Progenitor cell of endocrine pancreas (in vitro differentiated cells): ENCODE data around the gene INCA1. TPM values are rescaled to one million over a fixed set of nuclear protein-coding genes. Genes with fewer than 3 reads are reported as not detected.
A peak's percentile ranks its signal among the peaks of the same experiment; 100 is the strongest.

Source experiments
- DNase-seq: peaks from one replicate; pipeline ENCODE4 v3.0.0; 2021; ENCODE audit warnings: low spot score; ENCODE audit not compliant: unreplicated experiment
- H3K27ac Mint-ChIP-seq: 2 replicates; pipeline ENCODE4 v1.8.0; 2021; ENCODE audit warnings: mild to moderate bottlenecking, moderate library complexity, mixed read lengths
- H3K27me3 Mint-ChIP-seq: 2 replicates; pipeline ENCODE4 v1.8.0; 2021; ENCODE audit warnings: mixed read lengths
- H3K36me3 Mint-ChIP-seq: 2 replicates; pipeline ENCODE4 v1.8.0; 2022; ENCODE audit warnings: mixed read lengths; ENCODE audit not compliant: insufficient read depth
- H3K4me1 Mint-ChIP-seq: 2 replicates; pipeline ENCODE4 v1.8.0; 2021; ENCODE audit warnings: low read depth, mixed read lengths
- H3K4me3 Mint-ChIP-seq: 2 replicates; pipeline ENCODE4 v1.8.0; 2021; ENCODE audit warnings: low read depth, mild to moderate bottlenecking, moderate library complexity, mixed read lengths
- H3K9me3 Mint-ChIP-seq: 2 replicates; pipeline ENCODE4 v1.8.0; 2021; ENCODE audit warnings: low read depth, mixed read lengths
- CTCF ChIP-seq: fragments of 200-600 bp; sonication (generic); IDR thresholded peaks from one replicate; pipeline ENCODE4 v1.5.0; 2021; ENCODE audit warnings: antibody characterized with exemption, mild to moderate bottlenecking; ENCODE audit not compliant: unreplicated experiment
- total RNA-seq: library from RNA; stranded (reverse); gene quantifications from 2 replicates; pipeline ENCODE4 v1.2.1, GENCODE V29; 2021

The INCA1 gene
- total RNA-seq, 1 donor from 2014 or later = 3.3 TPM

- Mint-ChIP-seq H3K4me1 (peaks cover 6% of the 10 kb centered on the region), H3K9me3 (no peaks in the 10 kb centered on the region), H3K27me3 (no peaks in the 10 kb centered on the region), H3K36me3 (peaks cover 8% of the 10 kb centered on the region), H3K27ac (no peak overlapping the region), H3K4me3 (no peak overlapping the region)
- no peak for DNase-seq
- TF ChIP-seq CTCF = peak; percentile 31
Observed at GRCh38 chr17:4956493-4957061, 40.7 kb downstream of the INCA1 start.

GRCh38 chr17:4955091-4955490 is 42.2 kb downstream of the INCA1 start:
- no peak for DNase-seq
- Mint-ChIP-seq H3K4me3 (no peak overlapping the region), H3K27ac (no peak overlapping the region), H3K27me3 (no peaks in the 10 kb centered on the region), H3K9me3 (no peaks in the 10 kb centered on the region), H3K4me1 (peaks cover 20% of the 10 kb centered on the region), H3K36me3 (peaks cover 3% of the 10 kb centered on the region)
- no peak for TF ChIP-seq CTCF

GRCh38 chr17:4953451-4953961 is 43.8 kb downstream of the INCA1 start:
- Mint-ChIP-seq H3K36me3 (peaks cover 3% of the 10 kb centered on the region), H3K9me3 (no peaks in the 10 kb centered on the region), H3K4me1 (peaks cover 20% of the 10 kb centered on the region), H3K27ac (peak overlapping the region; percentile 2), H3K27me3 (no peaks in the 10 kb centered on the region), H3K4me3 (no peak overlapping the region)
- no peak for TF ChIP-seq CTCF
- no peak for DNase-seq

GRCh38 chr17:4951486-4951885 is 45.8 kb downstream of the INCA1 start:
- DNase-seq = no peak
- Mint-ChIP-seq H3K27ac (peak overlapping the region; percentile 62), H3K9me3 (no peaks in the 10 kb centered on the region), H3K4me3 (peak overlapping the region; percentile 69), H3K27me3 (no peaks in the 10 kb centered on the region), H3K4me1 (peaks cover 26% of the 10 kb centered on the region), H3K36me3 (peaks cover 2% of the 10 kb centered on the region)
- no peak for TF ChIP-seq CTCF

- H3K36me3 Mint-ChIP-seq = peaks cover 4% of the 10 kb centered on the region
- H3K4me1 Mint-ChIP-seq = peaks cover 31% of the 10 kb centered on the region
- no peaks in the 10 kb centered on the region for H3K27me3 Mint-ChIP-seq
- no peak for DNase-seq
- peak within 1 kb of the TSS; percentile 69 for H3K4me3 Mint-ChIP-seq
- H3K9me3 Mint-ChIP-seq = no peaks in the 10 kb centered on the region
- no peak for TF ChIP-seq CTCF
- H3K27ac Mint-ChIP-seq = peak within 1 kb of the TSS; percentile 92
Observed at GRCh38 chr17:4950746-4951204, 46.5 kb downstream of the INCA1 start, which contains the start of gene ENO3. Gene ENO3 (plus strand): TSS chr17:4951119. CDS start chr17:4951830, 711 bp downstream.
